Lower leg skin (tissue), 4 donors: ENCODE data around the gene APBA1. TPM values are rescaled to one million over a fixed set of nuclear protein-coding genes. Genes with fewer than 3 reads are reported as not detected.

Experiments used
- DNase-seq, 2 donors: peaks; one replicate each; pipeline ENCODE4 v3.0.0-alpha.2; 2019; ENCODE audit warnings: low spot score in 2 of 2
- H3K4me3 ChIP-seq: fragments of 200-600 bp; sonication (generic); 2 replicates; pipeline ENCODE4 v1.5.1; 2017; ENCODE audit warnings: mild to moderate bottlenecking, low read depth; ENCODE audit not compliant: poor library complexity, severe bottlenecking
- CTCF ChIP-seq, 3 donors: fragments of 450-650 bp; IDR thresholded peaks; one replicate each; pipeline ENCODE4 v1.5.1; 2016; ENCODE audit warnings: antibody characterized with exemption in 3 of 3, mild to moderate bottlenecking in 3 of 3, moderate library complexity in 2 of 3
- POLR2A ChIP-seq, 2 donors: fragments of 450-650 bp; IDR thresholded peaks; one replicate each; pipeline ENCODE4 v1.6.1; 2016 to 2017; ENCODE audit warnings: antibody characterized with exemption in 2 of 2, mild to moderate bottlenecking in 1 of 2, moderate library complexity in 1 of 2
- WGBS, 2 donors: methylation state at CpG; one replicate each; pipeline ENCODE4 v1.1.5; 2018; 5-methylcytosine and 5-hydroxymethylcytosine counted together
- intact Hi-C: fragments of 100-400 bp; cut with DNase I; formaldehyde crosslinking; loops from one replicate; pipeline ENCODE4 v1.15.0; 2023; ENCODE audit warnings: low total_unique reads
- total RNA-seq, 4 donors: library from RNA; depleted of rRNA; stranded (reverse); fragments of >200 nt; gene quantifications; one replicate each; pipeline ENCODE4 v1.1.0, GENCODE V29; 2016

Gene APBA1
- total RNA-seq, 4 donors from 2014 or later, result 4.9 to 12.7 (median 8.7) TPM

DNA sequence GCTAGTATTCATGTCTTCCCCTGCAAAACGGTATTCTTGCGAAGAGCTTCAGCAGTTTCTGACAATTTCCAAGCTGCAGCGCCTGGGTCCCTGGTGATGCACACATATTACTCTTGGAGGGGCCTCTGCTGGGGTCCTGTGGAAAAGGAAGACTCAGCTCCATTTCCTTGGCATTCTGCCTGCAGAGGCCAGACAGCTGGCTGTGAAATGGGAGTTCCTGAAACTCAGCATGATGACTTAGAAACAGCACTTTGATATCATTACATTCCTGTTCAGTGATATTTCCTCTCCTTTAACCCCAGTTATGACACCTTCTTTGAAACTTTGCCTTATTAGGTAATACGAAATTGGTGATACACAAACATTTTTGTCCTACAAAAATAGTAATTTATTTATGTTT is 98.5 kb downstream of the APBA1 start:
- intact Hi-C loops, result no loop called here
- H3K4me3 ChIP-seq, result no peak overlapping the region
- WGBS, 2 donors, result 87 to 91% methylated on average over 4 of the region's 4 CpGs
- no peak for DNase-seq
- TF ChIP-seq CTCF (IDR thresholded peaks at IDR 0.05), result no peak
- no peak for TF ChIP-seq POLR2A (IDR thresholded peaks at IDR 0.05)

DNA sequence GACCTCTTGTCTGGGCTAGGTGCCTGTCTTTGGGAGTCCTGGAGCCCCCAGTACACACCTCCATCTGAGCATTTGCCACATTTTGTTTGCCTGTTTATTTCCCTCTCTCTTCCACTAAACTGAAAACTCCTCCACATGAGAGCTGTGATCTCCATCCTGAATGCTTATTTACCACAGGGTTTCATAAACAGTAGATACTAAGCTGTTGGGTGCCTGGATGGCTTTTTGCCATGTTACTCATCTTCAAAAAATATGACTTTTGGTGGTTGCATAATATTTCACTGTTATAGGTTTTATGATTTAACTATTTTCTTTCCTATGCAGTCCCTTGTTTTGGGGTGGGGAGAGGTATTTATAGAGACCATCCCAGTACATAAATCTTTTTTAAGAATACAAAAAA is 99.6 kb downstream of the APBA1 start:
- intact Hi-C loops, result no loop called here
- no peak for TF ChIP-seq CTCF (IDR thresholded peaks at IDR 0.05)
- TF ChIP-seq POLR2A (IDR thresholded peaks at IDR 0.05), result no peak
- H3K4me3 ChIP-seq, result no peak overlapping the region
- no peak for DNase-seq

DNA sequence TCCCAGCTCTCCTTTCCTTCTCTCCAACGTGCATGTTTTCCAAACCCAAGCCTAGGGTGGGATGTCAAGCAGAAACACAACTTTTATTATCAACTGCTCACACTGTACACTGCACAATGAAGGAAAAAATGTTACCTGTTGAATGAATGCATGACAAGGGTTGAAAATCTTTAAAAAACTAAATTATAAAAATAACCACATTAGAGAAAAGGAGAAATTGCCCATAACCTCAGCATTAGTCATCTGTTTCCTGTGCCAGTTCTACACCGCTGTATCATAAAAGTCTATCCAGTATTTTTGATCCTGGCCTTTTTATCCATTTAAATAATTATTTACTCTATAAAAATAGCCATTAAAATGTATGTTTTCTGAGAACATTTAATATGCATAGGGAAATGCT is 101.1 kb downstream of the APBA1 start:
- intact Hi-C loops, result no loop called here
- 63 to 72% methylated on average over 2 of the region's 2 CpGs for WGBS, 2 donors
- TF ChIP-seq CTCF (IDR thresholded peaks at IDR 0.05) (no peak), POLR2A (IDR thresholded peaks at IDR 0.05) (no peak)
- no peak for DNase-seq
- H3K4me3 ChIP-seq, result no peak overlapping the region

GRCh38 chr9:69569738-69570451 is 102.3 kb downstream of the APBA1 start:
- TF ChIP-seq CTCF (IDR thresholded peaks at IDR 0.05), result no peak
- TF ChIP-seq POLR2A (IDR thresholded peaks at IDR 0.05), result no peak
- WGBS, 2 donors, result 29 to 34% methylated on average over 3 of the region's 3 CpGs
- intact Hi-C loops, result no loop called here
- H3K4me3 ChIP-seq, result no peak overlapping the region
- no peak for DNase-seq

- TF ChIP-seq CTCF (IDR thresholded peaks at IDR 0.05) (no peak), POLR2A (IDR thresholded peaks at IDR 0.05) (no peak)
- intact Hi-C loops, result no loop called here
- WGBS, 2 donors, result 30 to 38% methylated on average over 1 of the region's 1 CpG
- no peak for DNase-seq
- H3K4me3 ChIP-seq, result no peak overlapping the region
Measured at GRCh38 chr9:69564557-69564956, 107.6 kb downstream of the APBA1 start.

- no peak for TF ChIP-seq POLR2A (IDR thresholded peaks at IDR 0.05)
- no peak for TF ChIP-seq CTCF (IDR thresholded peaks at IDR 0.05)
Measured at GRCh38 chr9:69559126-69559525, 113.0 kb downstream of the APBA1 start.

More at GRCh38 chr9:69559126-69559525, 113.0 kb downstream of the APBA1 start:
- no peak overlapping the region for H3K4me3 ChIP-seq
- DNase-seq, result no peak
- intact Hi-C loops, result no loop called here
